MV-4-11 (cell line): ENCODE data around the gene SPDYE16.
"Not testable (repeated sequence)": the region's sequence is repeated elsewhere in the genome, so short reads cannot be mapped to it uniquely, and the experiment has no call there.

Experiments
- DNase-seq: peaks from one replicate; lab custom pipeline; 2025; lab: John Stamatoyannopoulos, UW

The SPDYE16 gene

DNA sequence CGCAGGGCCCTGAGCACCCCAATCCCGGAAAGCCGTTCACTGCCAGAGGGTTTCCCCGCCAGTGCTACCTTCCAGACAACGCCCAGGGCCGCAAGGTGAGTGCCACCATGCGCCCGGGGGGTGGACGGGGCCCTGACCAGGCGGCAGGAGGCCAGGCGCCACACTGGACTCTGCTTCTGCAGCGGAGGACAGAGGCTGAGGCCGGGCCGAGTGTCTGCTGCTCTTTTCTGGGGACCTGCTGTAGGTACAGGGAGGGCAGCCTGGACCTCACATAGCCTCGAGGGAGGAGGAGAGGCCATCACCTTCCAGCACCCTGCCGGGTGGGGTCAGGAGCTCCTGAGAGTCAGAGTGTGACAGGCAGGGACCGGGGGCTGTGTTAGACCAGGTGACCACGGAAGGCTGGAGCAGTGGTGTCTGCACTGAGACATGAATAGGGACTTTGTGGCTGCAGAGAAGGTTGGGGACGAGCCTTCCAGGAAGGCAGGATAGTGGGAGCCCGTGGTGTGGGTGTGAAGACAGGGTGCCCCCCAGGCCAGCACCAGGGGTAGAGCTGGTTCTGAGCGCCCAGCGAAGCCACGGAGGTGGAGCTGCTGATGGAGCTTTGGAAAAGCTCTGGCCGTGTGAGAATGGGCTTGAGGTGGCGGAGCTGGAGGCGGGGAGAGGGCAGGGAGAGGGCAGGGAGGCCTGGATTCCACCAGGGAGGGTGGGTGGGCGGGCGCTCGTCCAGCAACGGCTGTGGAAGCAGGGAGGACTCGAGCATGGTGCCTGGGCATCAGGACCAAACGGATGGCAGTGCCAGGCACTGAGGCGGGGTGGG is 38.5 kb downstream of the SPDYE16 start:
- not testable (repeated sequence) for DNase-seq

DNA sequence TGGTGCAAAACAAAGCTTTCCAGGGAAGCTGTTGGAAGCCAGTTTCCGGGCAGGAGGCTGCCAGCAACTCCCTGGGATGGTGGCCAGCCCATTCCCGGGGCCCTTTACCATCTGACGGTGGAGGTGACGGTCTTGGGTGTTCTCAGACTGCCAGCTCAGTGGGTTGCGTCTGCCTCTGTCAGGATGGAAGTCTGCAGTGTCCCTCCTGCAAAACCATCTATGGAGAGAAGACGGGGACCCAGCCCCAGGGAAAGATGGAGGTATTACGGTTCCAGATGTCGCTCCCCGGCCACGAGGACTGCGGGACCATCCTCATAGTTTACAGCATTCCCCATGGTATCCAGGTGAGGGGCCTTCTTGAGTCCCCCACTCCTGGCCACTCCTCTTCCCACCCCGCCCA is 39.9 kb downstream of the SPDYE16 start:
- not testable (repeated sequence) for DNase-seq

DNA sequence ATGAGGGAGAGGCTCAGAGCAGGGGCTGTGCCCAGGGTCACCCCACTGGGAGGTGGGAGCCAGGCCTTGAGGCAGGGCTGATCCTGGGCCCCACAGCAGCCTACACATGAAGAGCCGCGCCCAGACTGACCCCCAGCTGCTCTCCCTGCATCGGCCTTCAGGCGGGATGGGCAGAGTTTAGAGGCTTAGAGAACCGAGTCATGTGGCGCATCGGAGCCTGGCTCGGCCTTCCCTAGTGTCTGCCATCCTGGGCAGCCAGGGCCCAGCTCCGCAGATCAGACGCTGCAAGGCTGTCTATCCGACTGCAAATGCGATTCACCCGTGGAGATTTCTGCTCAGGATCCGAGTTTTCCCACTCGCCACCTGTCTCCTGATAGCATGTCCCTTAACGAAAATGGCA is 40.3 kb downstream of the SPDYE16 start:
- not testable (repeated sequence) for DNase-seq

GRCh38 chr7:76502224-76502623 is 40.9 kb downstream of the SPDYE16 start:
- DNase-seq: not testable (repeated sequence)

GRCh38 chr7:76499924-76500241 is 43.2 kb downstream of the SPDYE16 start:
- DNase-seq: not testable (repeated sequence)

- not testable (repeated sequence) for DNase-seq
Measured at GRCh38 chr7:76499201-76499923, 43.7 kb downstream of the SPDYE16 start.

GRCh38 chr7:76498583-76499200 is 44.4 kb downstream of the SPDYE16 start:
- DNase-seq: not testable (repeated sequence)

DNA sequence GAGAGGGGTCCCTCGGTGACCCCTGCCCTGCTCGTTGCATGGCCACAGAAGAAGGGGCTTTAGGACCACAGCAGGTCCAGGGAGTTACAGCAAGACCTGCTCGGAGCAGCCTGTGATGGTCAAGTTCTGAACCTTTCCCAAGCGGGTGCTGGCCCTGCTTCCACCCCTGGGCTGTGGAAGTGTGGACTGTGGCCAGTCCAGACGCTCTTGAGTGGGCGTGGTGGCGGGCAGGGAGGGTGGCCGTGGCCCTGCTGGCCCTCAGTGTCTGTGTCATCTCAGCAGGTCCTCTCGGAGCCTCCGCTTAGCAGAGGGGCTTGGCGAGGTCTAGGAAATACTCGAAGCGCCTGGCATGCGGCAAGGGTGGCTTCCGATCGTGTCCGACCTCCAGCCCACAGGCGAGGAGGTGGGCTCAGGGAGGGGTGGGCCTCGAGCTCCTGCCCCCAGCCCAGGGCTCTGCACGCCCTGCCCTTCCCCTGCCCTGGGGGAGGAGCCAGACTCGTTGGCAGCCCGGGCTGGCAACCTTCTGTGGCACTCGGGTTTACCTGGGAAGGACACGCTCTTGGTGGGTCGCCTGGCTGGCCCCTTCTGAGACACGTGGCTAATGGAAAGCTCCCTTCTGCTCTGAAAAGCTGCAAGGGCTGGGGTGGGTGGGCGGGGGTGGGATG is 45.0 kb downstream of the SPDYE16 start:
- DNase-seq: not testable (repeated sequence)

- not testable (repeated sequence) for DNase-seq
Measured at GRCh38 chr7:76495717-76496116, 47.4 kb downstream of the SPDYE16 start.

GRCh38 chr7:76492139-76492538 is 51.0 kb downstream of the SPDYE16 start:
- DNase-seq: not testable (repeated sequence)

- peak; percentile 80 for DNase-seq
Measured at GRCh38 chr7:76487969-76488368, 55.1 kb downstream of the SPDYE16 start.

GRCh38 chr7:76486618-76487017 is 56.5 kb downstream of the SPDYE16 start:
- not testable (repeated sequence) for DNase-seq

GRCh38 chr7:76485822-76486610 is 57.1 kb downstream of the SPDYE16 start:
- not testable (repeated sequence) for DNase-seq

- not testable (repeated sequence) for DNase-seq
Measured at GRCh38 chr7:76484456-76484855, 58.6 kb downstream of the SPDYE16 start.

DNA sequence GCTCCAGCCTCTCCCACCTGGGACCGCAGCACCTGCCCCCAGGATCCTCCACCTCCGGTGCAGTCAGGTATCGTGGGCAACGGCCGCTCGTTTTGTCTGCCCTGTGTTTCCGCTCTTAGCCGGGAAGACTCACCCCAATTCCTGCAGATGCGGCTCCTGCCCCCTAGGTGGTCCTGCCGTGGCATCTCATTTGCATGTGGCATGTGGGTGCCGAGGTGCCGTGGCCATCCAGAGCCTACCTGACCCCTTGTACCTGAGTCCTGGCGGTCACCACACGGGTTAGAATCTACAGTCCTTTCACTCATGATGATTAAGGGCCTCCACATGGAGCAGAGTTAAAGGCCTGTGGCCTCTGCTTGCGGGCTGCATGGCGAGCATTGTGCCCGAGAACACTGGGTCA is 60.0 kb downstream of the SPDYE16 start:
- DNase-seq: not testable (repeated sequence)

GRCh38 chr7:76482660-76483059 is 60.4 kb downstream of the SPDYE16 start:
- not testable (repeated sequence) for DNase-seq
